NCI-H748 (cell line): ENCODE measurements around the gene ADCY5.
"Not testable (repeated sequence)": the region's sequence is repeated elsewhere in the genome, so short reads cannot be mapped to it uniquely, and the experiment has no call there.

Experiments used
- DNase-seq: peaks from one replicate; lab custom pipeline; 2025; ENCODE audit not compliant: unreplicated experiment; lab: John Stamatoyannopoulos, UW

ADCY5 gene

GRCh38 chr3:123448536-123449101 lies at the start of gene ADCY5:
ADCY5 (minus strand) TSS chr3:123449090; CDS start chr3:123448545, 545 bp downstream.
- peak; percentile 44 for DNase-seq

DNA sequence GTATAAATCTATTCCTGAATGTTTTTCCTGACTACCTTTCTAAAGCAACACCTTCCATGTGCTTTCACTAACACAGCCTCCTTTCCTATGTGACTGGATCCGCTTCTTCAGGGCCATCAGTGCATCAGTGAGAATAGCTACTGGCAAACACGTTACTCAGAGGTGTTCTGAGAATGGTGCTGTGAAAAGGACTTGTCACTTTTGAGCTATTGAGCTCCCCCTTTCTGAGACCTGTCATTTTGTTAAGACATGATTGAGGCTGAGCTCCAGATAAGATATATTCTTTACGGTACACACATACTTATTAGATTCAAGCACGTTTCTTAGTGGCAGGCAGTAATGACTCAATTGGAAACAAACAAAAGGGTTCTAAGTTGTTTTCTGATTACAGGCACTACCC lies 45.0 kb upstream of the ADCY5 start:
- DNase-seq = no peak

GRCh38 chr3:123491966-123492587 lies 43.2 kb upstream of the ADCY5 start:
- no peak for DNase-seq

- DNase-seq = peak; percentile 49
Measured at GRCh38 chr3:123489400-123490004, 40.6 kb upstream of the ADCY5 start.

DNA sequence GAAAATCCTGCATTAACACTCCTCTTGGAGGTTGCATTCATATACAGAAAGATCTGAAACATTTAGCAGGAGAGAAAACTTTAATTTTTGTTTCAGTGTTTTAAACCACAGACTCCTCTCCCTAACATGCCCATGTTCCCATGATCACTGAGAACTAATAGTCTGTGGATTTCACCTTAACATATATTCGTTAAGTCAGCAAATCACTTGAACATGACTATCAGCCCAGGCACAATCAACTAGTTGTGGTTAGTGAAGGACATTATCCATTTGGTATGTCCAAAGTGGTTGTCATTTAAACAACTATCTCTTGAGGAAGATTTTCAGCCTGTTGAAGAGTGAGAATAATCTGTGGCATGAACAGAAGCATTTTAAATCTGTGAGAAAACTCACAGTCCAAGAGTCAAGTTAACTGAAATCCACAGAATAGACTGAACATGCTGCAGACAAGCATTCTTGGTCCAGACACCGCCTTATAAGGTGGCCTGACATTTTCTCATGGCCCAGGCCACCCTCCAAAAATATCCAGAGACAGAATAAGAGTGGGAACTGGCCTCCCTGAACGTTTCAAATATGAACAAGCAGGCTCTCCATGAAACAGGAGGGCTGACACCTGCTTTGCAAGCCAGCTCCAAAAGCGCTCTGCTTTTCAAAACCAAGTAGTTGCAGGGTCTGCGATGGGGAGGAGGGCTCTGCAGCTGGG lies 39.9 kb upstream of the ADCY5 start:
- DNase-seq = no peak

DNA sequence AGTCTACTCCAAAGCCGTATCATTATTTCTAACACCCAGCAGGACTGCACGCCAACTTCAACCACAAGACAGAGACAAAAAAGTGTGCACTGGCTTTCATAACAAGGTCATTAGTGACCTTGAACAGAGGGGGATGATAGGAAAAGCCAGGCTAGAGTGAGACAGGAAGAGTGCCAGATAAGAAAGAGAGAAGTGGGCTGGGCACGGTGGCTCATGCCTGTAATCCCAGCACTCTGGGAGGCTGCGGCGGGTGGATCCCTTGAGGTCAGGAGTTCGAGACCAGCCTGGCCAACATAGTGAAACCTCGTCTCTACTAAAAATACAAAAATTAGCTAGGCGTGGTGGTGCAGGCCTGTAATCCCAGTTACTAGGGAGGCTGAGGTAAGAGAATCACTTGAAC lies 38.2 kb upstream of the ADCY5 start:
- not testable (repeated sequence) for DNase-seq

- no peak for DNase-seq
Measured at GRCh38 chr3:123486460-123486859, 37.6 kb upstream of the ADCY5 start.

DNA sequence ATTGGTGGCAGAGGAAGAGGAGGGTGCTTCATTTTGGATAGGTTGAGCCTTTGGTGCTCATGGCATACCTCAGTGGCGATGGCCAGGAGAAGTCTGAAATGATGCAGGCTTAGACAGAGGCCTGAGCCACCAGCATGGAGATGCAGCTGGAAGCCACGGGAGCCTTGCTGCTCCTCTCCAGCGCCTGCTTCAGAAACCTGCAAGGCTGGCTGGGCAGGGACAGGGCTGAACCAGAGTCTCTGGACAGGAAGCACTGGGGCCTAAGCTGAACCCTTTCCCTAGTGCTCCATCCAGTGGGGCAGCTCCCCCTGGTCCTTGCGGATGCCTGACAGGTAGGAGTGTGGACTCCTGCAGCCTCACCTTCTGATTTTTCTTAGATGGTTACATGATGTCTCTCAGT lies 36.7 kb upstream of the ADCY5 start:
- DNase-seq = no peak

- DNase-seq = no peak
Measured at GRCh38 chr3:123483146-123483545, 34.3 kb upstream of the ADCY5 start.

- no peak for DNase-seq
Measured at GRCh38 chr3:123481722-123482457, 33.0 kb upstream of the ADCY5 start.

DNA sequence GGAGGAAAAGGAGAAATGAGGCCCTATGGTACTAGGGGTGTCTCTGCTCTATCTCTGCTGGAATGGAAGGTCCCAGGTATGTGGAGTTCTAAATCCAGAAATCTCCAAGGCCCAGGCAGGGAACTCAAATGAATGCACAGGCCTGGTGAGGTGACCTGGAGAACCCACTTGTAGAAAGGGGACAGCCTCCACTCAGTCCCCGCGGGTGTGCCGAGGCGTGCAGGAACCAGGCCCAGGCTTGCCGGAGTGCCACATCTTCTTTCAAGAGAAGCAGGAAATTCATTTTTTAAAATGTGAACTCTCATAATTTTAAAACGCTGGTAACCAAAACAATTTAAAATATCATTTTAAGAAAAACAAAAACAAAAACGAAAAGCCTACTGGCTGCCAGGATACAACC lies 32.2 kb upstream of the ADCY5 start:
- DNase-seq = no peak

GRCh38 chr3:123480428-123480827 lies 31.5 kb upstream of the ADCY5 start:
- no peak for DNase-seq

DNA sequence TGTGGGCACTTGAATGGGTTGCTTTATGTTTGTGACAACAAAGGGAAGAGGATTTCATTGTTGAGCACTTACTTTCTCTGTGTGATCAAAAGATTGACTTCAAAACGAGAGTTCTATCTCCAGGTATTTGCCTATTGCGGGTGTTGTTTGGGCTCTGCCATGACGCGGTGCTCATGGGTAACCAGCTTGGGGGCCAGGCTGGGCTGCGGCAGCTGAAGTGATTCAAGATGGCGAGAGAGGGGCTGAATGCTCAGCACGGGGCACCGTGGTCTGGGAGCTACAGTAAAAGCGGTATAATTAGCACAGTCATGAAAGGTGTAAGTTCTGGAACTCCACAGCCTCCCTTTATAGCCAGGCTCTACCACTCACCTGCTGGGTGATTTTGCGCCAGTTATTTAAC lies 31.0 kb upstream of the ADCY5 start:
- DNase-seq = no peak

DNA sequence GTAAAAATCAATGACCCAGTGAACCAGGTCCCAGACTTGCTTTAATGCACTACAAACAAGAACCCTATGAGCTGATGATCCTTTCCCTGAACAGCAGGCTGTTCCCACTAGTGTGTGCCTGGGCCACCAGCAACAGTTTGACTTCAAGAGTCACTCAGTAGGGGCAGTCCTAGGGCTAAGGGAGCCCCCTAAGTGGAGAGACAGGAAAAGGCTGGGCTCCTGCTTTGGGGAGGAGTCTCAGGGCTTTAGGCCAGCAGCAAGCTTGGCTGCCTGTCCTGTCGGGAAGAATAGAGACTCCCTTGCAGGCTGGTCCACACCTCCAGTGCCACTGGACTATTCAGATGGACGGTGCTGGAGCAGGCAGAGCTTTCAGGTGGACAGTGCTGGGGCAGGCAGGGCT lies 29.4 kb upstream of the ADCY5 start:
- DNase-seq = no peak

DNA sequence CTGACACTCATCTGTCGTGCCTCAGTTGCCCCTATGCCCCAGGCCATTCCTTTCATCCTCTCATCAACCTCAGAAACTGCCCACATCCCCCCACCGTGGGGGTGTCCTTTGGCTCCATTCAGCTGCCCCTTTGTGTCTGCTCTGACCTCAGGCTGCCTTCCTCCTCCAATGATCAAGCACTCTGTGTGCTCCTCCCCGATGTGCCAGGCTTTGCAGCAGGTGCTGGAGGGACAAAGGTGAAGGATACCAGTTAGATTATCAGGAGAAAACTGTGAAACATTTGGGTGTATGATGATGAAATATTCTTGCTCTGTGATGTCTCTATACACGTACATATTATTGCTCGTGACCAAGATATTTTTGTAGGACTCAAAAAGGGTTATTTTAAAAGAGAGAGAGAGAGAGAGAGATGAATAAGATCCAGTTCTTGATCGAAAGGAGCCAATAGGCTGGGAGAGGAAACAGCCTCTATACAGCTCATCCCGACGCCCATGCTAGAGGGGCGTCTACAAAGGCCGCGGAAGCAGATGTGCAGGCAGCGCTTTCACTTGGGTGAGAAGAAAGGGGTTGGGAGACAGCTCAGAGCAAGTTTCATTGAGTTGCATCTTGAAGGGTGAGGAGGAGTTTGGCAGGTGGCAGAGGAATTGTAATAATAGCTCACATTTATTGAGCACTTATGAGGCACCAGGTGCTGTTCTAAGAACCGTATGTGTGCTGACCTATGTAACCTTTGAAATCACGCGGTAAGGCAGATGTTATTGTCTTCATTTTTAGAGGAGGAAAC lies 28.3 kb upstream of the ADCY5 start:
- DNase-seq = peak; percentile 47

- no peak for DNase-seq
Measured at GRCh38 chr3:123475786-123476185, 26.9 kb upstream of the ADCY5 start.

GRCh38 chr3:123471106-123471505 lies 22.2 kb upstream of the ADCY5 start:
- no peak for DNase-seq

GRCh38 chr3:123469323-123469995 lies 20.6 kb upstream of the ADCY5 start:
- no peak for DNase-seq

DNA sequence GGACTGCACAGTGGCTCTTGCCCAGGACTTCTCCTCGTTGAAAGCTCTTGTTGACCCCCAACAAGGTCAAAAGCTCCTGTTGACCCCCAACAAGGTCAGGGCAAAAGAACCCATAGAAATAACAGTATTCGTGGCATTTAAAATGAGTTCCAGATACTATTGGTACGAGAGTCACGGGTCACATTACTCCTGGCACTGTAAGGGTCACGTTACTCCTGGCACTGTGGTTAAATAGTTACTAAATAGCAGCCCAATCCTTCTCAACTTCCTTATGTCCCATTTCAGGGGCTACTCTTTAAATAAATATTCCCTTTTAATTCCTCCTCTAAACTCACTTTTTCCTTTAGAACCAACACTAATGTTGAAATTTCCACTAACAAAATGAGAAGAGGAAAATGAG lies 18.2 kb upstream of the ADCY5 start:
- DNase-seq = no peak

- no peak for DNase-seq
Measured at GRCh38 chr3:123464211-123464610, 15.3 kb upstream of the ADCY5 start.
